PFSK-1 (cell line): Measurements from ENCODE around the gene LUM.

Source experiments
- FOXP2 ChIP-seq: optimal IDR thresholded peaks from 2 replicates; pipeline ENCODE3; 2011; ENCODE audit warnings: borderline replicate concordance, control low read depth, inconsistent platforms; ENCODE audit not compliant: insufficient read depth; ENCODE audit errors: extremely low read length, extremely low read depth
- POLR2AphosphoS5 ChIP-seq: IDR thresholded peaks from 2 replicates; pipeline ENCODE4 v1.6.1; 2012; ENCODE audit warnings: low read depth, mild to moderate bottlenecking, control low read depth, low read length, moderate library complexity
- SIN3A ChIP-seq: IDR thresholded peaks from 2 replicates; pipeline ENCODE4 v1.6.1; 2012; ENCODE audit warnings: mild to moderate bottlenecking, low read length, moderate library complexity, borderline replicate concordance; ENCODE audit not compliant: insufficient read depth
- TAF1 ChIP-seq: IDR thresholded peaks from 2 replicates; pipeline ENCODE4 v1.6.1; 2012; ENCODE audit warnings: low read length, control low read depth, borderline replicate concordance; ENCODE audit not compliant: insufficient read depth
- TF ChIP-seq, protein P1 (sequence below), 2 experiments: IDR thresholded peaks; 2 replicates each; pipeline versions ENCODE4 v1.6.1 to v1.8.0; 2011 to 2012; ENCODE audit warnings: low read depth in 2 of 2, low read length in 2 of 2, control low read depth in 1 of 2, inconsistent platforms in 1 of 2, mild to moderate bottlenecking in 1 of 2, moderate library complexity in 1 of 2; ENCODE audit not compliant: insufficient read depth in 1 of 2

LUM gene

GRCh38 chr12:91094957-91095356 is 16.3 kb downstream of the LUM start:
- TF ChIP-seq, protein P1, sequence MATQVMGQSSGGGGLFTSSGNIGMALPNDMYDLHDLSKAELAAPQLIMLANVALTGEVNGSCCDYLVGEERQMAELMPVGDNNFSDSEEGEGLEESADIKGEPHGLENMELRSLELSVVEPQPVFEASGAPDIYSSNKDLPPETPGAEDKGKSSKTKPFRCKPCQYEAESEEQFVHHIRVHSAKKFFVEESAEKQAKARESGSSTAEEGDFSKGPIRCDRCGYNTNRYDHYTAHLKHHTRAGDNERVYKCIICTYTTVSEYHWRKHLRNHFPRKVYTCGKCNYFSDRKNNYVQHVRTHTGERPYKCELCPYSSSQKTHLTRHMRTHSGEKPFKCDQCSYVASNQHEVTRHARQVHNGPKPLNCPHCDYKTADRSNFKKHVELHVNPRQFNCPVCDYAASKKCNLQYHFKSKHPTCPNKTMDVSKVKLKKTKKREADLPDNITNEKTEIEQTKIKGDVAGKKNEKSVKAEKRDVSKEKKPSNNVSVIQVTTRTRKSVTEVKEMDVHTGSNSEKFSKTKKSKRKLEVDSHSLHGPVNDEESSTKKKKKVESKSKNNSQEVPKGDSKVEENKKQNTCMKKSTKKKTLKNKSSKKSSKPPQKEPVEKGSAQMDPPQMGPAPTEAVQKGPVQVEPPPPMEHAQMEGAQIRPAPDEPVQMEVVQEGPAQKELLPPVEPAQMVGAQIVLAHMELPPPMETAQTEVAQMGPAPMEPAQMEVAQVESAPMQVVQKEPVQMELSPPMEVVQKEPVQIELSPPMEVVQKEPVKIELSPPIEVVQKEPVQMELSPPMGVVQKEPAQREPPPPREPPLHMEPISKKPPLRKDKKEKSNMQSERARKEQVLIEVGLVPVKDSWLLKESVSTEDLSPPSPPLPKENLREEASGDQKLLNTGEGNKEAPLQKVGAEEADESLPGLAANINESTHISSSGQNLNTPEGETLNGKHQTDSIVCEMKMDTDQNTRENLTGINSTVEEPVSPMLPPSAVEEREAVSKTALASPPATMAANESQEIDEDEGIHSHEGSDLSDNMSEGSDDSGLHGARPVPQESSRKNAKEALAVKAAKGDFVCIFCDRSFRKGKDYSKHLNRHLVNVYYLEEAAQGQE (IDR thresholded peaks at IDR 0.05; ENCODE audit: insufficient read depth in 1 of 2, low read depth in 2 of 2, low read length in 2 of 2): no peak
- TF ChIP-seq FOXP2: no peak
- TF ChIP-seq TAF1: no peak
- TF ChIP-seq SIN3A: no peak
- no peak for TF ChIP-seq POLR2AphosphoS5

- TF ChIP-seq TAF1 (no peak), SIN3A (no peak), FOXP2 (no peak), POLR2AphosphoS5 (no peak)
- TF ChIP-seq, protein P1 (IDR thresholded peaks at IDR 0.05; ENCODE audit: insufficient read depth in 1 of 2, low read depth in 2 of 2, low read length in 2 of 2): no peak
Observed at GRCh38 chr12:91094032-91094662, 17.1 kb downstream of the LUM start.

DNA sequence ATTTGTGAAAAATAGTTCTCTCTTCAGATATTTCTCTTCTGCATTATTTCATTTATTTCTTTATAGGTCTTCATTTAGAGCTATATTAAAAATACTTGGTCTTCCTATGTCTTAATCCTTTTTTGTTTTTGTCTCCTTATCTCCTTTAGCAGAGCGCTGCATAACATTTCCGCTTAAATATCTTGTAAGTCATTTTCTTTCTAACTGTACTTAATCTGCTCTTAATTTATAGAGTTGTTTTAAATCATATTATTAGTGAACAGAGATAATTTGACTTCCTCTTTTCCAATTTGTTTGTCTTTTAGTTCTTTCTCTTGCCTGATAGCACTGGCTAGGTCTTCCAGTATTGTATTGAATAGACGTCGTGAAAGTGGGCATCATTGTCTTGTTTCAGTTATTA is 18.0 kb downstream of the LUM start:
- TF ChIP-seq TAF1 (no peak), FOXP2 (no peak), POLR2AphosphoS5 (no peak), SIN3A (no peak)
- TF ChIP-seq, protein P1 (IDR thresholded peaks at IDR 0.05; ENCODE audit: insufficient read depth in 1 of 2, low read depth in 2 of 2, low read length in 2 of 2): no peak

DNA sequence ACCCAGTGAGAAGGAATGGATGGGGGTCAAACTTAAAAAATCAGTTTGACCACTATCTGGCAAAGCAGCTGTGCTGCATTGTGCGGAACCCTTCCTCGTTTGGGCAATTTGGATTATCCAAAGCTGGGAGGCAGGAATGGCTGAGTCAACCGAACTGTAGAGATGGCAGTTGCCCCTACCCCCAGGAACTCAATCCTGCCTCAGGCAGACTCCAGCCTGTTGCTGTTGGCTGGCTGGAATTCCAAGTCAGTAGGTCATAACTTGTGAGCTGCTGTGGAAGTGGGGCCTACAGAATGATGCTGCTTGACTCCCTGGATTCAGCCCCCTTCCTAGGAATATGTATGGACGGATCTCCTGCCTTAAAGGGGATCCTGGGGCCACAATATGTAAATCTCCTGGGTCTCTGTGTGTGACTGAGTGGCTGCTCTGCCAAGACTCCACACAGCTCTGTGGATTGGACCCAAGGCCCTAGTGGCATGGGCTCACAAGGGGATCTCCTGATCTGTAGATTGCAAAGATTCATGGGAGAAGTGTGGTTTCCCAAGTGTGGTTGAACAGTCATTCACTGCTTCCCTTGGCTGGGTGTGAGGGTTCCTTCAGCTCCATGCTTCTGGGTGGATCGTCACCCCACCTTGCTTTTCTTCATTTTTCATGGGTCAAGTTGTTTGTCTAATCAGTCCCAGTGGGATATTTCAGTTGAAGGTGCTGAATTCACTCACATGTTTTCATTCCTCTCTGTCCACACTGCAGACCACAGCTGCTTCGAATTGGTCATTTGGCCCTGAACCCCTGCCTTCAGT is 19.2 kb downstream of the LUM start:
- TF ChIP-seq TAF1: no peak
- TF ChIP-seq SIN3A: no peak

DNA sequence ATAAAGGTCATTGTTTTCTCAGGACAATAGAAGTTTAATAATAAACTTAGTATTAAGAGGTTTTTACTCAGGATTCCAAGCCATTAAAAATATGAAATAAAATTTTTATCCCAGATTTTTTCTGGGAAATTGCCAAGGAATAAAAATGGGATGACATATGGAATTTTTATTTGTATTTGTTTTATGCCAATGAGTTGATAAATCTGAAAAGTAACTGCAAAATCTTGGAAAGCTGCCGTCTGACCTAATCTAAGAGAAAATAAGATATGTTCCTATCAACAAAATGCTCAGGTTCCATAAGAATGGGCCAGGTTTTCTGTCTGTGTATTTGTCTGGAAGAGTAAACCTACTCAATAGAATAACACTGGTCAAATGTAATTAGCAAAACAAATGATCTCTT is 31.3 kb downstream of the LUM start:
- no peak for TF ChIP-seq TAF1
- no peak for TF ChIP-seq SIN3A

DNA sequence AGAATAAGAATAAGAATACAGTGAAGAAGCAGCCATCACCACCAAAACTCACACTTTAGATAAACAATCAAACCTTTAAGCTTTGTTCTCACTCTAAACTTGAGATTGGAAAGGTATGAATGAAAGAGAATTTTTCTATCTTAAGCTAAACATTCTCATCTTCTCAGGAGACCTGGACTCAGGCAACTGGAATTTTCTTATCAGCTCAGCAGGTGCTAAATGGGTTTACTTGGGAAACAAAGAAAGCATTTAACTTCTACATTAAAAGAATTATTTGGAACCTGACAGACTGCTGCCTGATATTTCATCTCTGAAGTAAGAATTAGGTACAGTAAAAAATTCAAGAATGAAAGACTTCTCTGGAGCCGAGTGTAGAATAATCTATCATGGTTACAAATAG is 32.8 kb downstream of the LUM start:
- no peak for TF ChIP-seq SIN3A
- TF ChIP-seq, protein P1 (IDR thresholded peaks at IDR 0.05; ENCODE audit: insufficient read depth in 1 of 2, low read depth in 2 of 2, low read length in 2 of 2): no peak
- no peak for TF ChIP-seq TAF1
- no peak for TF ChIP-seq FOXP2
- no peak for TF ChIP-seq POLR2AphosphoS5
